Stimulated activated CD4-positive, alpha-beta T cell treated with anti-CD3 and anti-CD28 coated beads, Interleukin-4, amount 100 ng/mL, for 4 hours (primary cell): Measurements from ENCODE around the gene ANKRD40CL.

Source experiments
- DNase-seq, 2 experiments: peaks; one replicate each; pipeline ENCODE4 v3.0.0-alpha.2; 2020

Gene ANKRD40CL

DNA sequence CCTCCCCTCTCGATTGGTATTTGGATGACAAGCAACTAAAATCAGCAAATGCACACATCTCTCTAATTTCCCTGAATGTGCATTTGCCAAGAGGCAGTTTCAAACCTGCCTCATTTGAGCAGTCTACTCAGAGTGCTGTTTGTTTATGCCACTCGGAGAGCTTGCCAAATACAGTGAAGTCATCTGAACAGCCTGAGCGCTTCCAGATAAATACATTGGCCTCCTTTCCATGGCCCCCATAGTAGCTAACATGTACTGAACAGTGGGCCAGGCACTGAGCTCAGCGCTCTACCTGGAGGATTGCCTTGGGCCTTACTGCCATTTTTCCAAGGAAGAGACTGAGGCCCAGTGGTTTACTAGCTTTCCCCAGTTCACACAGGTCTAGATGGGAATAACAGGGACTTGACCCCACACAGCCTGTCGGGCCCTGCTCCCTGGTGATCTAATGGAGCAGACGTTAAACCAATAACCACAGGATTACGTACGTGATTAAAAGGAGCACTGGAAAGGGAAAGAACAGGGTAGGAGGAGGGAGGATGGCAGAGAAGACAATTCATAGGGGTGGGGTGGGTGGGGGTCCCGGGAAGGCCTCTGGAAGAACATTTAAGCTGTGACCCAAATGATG, 18.7 kb upstream of the ANKRD40CL start:
- no peak for DNase-seq

DNA sequence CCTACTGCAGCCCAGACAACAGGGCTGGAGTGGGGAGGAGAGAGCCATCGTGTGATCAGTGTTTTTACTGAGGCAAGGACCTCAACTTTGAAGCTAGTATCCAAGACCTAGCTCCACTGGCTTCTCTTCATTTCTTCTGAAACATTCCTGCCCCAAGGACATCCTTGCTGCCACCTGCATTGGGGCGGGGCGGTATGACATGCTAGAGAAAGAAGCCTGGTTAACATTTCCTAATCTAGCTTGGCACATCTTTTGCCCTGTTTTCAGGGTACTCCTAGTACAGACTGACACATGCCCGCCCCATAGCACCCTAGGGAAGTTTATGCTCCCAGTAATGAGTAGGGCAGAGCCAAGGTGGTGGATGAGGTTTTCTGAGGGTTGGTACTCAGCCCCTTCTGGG, 17.8 kb upstream of the ANKRD40CL start:
- no peak for DNase-seq

DNA sequence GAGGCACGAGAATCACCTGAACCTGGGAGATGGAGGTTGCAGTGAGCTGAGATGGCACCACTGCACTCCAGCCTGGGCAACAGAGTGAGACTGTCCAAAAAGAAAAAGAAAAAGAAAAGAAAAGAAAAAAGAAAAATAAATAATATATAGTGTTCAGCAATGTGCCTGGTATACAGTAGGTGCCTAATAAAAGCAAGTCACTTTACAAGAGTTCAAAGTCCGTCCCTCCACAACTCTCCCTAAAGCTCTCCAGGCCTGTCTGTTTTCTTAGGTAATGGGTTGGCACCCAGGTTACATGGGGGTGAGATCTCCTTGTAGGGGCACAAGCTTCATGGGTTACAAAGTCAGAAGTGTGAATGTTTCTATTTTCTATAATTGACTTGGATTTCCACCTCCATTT, 16.6 kb upstream of the ANKRD40CL start:
- no peak for DNase-seq

DNA sequence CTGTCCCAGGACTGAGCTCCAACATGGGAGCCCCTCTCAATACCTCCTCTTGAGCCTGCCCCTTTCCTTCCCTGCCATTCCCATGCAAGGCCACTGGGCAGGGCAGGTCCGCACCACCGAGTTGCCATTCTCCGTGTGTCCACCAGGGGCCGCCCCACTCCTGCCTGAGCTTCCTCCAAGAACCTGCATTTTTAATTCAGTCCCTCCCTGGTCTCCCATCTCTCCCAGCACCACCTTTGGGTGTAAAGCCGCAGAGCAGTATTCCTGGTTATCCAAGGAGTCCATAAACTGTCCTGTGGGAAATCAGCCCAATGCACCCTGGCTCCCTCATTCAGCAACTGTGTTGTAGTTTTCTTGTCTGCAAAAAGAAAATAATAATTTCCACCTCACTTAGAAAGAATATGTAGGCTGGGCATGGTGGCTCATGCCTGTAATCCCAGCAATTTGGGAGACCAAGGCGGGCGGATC, 15.9 kb upstream of the ANKRD40CL start:
- DNase-seq, result peak; percentile 62 to 75

- no peak for DNase-seq
Observed at GRCh38 chr17:50781167-50781566, 13.8 kb upstream of the ANKRD40CL start.

DNA sequence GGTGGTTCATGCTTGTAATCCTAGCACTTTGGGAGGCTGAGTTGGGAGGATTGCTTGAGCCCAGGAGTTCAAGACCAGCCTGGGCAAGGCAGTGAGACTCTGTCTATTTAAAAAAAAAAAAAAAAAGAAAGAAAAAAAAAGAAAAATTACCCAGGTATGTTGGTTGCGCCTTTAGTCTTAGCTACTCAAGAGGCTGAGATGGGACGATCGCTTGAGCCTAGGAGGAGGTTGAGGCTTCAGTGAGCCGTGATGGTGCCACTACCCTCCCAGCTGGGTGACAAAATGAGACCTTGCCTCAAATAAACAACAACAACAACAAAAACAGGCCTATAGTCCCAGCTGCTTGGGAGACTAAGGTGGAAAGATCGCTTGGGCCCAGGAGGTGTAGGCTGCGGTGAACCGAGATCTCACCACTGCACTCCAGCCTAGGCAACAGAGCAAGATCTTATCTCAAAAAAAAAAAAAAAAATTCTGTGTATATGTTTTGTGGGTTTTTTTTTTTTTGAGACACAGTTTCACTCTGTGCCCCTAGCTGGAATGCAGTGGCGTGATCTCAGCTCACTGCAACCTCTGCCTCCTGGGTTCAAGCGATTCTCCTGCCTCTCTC, 12.5 kb upstream of the ANKRD40CL start:
- DNase-seq, result peak in 1 of 2 experiments; percentile 3

DNA sequence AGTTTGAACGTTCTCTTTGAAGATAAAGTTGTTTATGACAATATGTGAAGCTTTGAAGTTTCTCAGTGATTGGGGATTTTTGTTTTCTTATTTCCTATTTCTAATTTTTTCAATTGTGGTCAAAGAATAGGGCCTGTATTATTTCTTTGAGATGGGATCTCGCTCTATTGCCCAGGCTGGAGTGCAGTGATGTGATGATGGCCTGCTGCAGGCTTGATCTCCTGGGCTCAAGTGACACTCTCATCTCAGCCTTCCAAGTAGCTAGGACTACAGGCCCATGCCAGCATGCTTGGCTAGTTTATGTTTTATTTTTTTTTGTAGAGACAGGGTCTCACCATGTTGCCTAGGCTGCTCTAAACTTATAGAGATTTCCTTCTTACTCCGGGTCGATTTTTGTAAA, 11.7 kb upstream of the ANKRD40CL start:
- DNase-seq, result no peak

DNA sequence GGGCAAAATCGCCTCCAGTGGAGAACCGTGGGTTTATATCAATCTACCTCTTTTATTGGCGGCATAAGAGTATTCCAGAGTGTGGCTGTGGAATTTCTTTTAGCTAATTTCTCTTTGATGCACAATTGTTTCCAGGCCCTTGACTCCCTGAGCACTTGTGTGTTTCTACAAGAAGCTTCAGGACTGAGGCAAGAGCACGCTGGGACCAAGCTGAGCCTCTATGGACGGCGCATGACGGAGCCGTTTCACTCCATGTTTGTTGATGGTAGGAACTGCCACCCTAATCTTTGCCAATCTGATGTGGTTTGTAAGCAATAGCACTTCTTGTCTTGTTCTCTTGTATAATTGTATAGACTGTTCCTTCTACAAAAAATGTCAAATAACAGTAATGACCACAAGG, 11.2 kb upstream of the ANKRD40CL start:
- no peak for DNase-seq

DNA sequence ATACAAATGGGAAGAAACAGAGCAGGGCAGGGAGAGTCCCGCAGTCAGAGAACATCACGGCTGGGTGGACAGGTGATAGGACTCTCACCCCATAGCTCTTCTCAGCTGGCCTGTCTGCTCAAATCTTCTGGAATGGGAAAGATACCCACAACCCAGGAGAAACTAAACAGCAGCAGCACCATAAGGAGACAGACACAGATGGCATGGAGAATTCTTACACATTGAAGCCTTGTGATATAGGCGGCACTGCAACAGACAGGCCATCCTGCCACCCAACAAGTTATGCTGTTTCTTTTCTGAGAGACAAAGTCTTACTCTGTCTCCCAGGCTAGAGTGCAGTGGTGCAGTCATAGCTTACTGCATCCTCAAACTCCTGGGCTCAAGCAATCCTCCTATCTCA, 8.6 kb upstream of the ANKRD40CL start:
- DNase-seq, result no peak

- no peak for DNase-seq
Observed at GRCh38 chr17:50774225-50774803, 7.0 kb upstream of the ANKRD40CL start.

GRCh38 chr17:50771991-50772785, 4.9 kb upstream of the ANKRD40CL start:
- no peak for DNase-seq

- DNase-seq, result no peak
Observed at GRCh38 chr17:50770346-50770745, 3.0 kb upstream of the ANKRD40CL start.

- no peak for DNase-seq
Observed at GRCh38 chr17:50769884-50770283, 2.6 kb upstream of the ANKRD40CL start.

DNA sequence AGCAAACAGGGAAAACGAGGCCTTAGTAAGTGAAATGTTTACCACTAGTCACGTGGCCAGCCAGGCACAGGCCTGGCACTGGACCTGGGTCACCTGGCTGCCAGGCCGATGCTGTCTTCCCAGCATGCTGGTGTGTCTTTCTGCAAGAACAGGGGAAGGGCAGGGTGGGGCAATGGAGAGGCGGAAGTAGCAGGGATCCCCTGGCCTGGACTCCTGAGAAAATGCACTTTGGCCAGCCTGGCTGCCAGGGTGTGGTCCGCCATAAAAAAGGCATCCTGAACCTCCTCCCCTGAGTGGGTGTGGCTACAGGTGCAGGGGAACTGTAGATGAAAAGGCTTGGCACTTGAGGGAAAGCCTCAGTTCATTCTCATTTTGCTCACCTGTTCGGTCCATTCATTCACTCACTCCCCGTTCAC, 1.0 kb upstream of the ANKRD40CL start:
- no peak for DNase-seq

- no peak for DNase-seq
Observed at GRCh38 chr17:50767030-50767429, 288 bp downstream of the ANKRD40CL start.

- DNase-seq, result no peak
Observed at GRCh38 chr17:50766222-50767023, 895 bp downstream of the ANKRD40CL start.

- DNase-seq, result no peak
Observed at GRCh38 chr17:50765454-50766221, 1.7 kb downstream of the ANKRD40CL start.

GRCh38 chr17:50764734-50765149, 2.6 kb downstream of the ANKRD40CL start:
- no peak for DNase-seq

DNA sequence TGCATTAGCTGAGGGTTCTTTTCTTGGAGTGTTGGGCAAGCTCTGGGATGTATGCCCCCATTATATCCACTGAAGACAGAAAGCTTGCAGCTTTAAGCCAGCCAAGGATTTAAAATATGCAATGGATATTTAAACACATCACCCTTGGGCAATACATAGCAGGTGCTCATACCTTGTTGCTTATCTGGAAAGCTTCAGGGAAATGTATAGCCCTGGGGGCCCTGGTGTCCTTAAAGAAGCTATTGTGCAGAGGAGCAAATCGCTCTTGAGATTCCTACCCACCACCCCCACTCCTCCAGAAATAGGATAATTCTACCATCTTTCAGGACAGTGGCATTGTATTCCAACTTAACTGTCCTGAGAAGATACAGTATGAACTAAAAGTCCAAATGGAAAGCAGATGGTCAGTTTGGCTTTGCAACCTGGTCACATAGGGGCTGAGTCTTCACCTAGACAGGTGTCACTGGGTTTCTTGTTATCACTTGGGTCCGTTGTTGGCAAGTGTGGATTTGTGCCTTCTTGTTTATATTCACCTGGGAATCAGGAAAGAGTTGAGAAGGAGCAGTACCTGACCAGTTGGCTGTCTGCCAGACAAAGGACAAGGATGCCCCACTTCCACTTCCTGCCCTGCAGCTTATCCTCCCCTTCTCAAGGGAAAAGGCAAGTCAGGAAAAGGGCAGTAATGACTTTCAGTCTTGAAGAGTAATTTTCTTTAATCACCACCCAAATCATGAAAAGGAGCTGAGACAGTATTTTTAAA, 3.4 kb downstream of the ANKRD40CL start:
- DNase-seq, result no peak

DNA sequence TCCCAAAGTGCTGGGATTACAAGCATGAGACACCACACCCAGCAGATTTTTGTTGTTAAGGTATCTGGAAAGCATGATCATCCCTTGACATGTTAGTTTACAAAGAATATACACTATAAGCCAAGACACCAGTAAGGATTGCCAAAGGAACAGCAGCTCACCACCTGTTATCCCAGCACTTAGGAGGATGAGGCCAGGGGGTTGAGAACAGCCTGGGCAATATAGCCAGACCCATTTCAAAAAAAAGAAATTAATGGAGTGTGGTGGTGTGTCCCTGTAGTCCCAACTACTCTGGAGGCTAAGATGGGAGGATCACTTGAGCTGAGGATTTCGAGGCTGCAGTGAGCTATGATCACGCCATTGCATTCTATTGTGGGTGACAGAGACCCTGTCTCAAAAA, 5.1 kb downstream of the ANKRD40CL start:
- no peak for DNase-seq

DNA sequence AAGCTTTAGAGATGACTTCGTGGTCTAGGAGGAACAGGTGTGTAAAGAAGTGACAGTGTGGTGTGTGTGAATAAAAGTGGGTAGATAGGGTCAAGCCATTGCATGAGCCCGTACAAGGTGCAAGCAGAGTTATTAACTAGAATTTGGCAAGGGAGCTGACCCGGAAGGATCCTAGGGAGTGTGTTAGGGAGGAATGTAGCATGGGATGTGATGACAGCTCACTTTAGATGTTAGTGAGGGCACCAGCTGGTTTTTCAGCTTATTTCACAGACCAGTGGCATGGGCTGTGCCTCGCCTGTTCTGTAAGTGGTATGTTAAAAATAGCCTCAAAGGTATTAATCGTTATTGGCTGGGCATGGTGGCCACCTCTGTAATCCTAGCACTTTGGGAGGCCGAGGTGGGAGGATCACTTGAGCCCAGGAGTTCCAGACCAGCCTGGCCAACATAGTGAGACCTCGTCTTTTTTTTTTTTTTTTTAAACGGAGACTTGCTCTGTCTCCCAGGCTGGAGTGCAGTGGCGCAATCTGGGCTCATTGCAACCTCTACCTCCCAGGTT, 8.3 kb downstream of the ANKRD40CL start:
- DNase-seq, result no peak
